IMR-90 (cell line): ENCODE measurements around the gene NMBR. TPM values are rescaled to one million over a fixed set of nuclear protein-coding genes. Genes with fewer than 3 reads are reported as not detected.

ENCODE experiments used
- ATAC-seq: fragments of 200-7000 bp; cut with Tn5 transposase; 2 replicates; pipeline ENCODE4 v1.9.1; 2020; ENCODE audit warnings: low read depth, mild to moderate bottlenecking, moderate library complexity
- BruUV-seq: library from RNA; stranded (reverse); fragments of 400-500 nt; replicated peaks from 2 replicates; lab custom pipeline; 2021; lab: Mats Ljungman, UMichigan
- CTCF ChIA-PET: fragments of 300-600 bp; formaldehyde crosslinking; extraction: SDS; loops from one replicate; lab custom pipeline; 2021; ENCODE audit warnings: antibody characterized with exemption; lab: Yijun Ruan, JAX
- POLR2A ChIA-PET: fragments of 300-600 bp; sonication (Branson Sonifier 250); formaldehyde crosslinking; loops from one replicate; lab custom pipeline; 2022; ENCODE audit warnings: antibody characterized with exemption; ENCODE audit not compliant: unreplicated experiment; lab: Charles Lee
- DNase-seq: peaks from one replicate; pipeline ENCODE4 v3.0.0; 2013
- H2AFZ ChIP-seq: replicated peaks from 2 replicates; pipeline ENCODE3; 2013; ENCODE audit warnings: low read length, mild to moderate bottlenecking; ENCODE audit not compliant: poor library complexity
- H2AK5ac ChIP-seq: 2 replicates; pipeline ENCODE4 v1.6.1; 2013; ENCODE audit warnings: low read depth, low read length, inconsistent platforms
- H2AK9ac ChIP-seq: replicated peaks from 2 replicates; pipeline ENCODE3; 2013; ENCODE audit warnings: mild to moderate bottlenecking, low read depth, low read length, moderate library complexity; ENCODE audit not compliant: poor library complexity
- H2BK120ac ChIP-seq: 2 replicates; pipeline ENCODE4 v1.6.1; 2013; ENCODE audit warnings: low read depth, low read length, inconsistent platforms
- H2BK15ac ChIP-seq: 3 replicates; pipeline ENCODE4 v1.6.1; 2013; ENCODE audit warnings: low read depth, low read length, inconsistent platforms
- H2BK20ac ChIP-seq: 2 replicates; pipeline ENCODE4 v1.6.1; 2013; ENCODE audit warnings: low read depth, mild to moderate bottlenecking, inconsistent platforms, low read length, moderate library complexity
- H2BK5ac ChIP-seq: 2 replicates; pipeline ENCODE4 v1.6.1; 2013; ENCODE audit warnings: mild to moderate bottlenecking, low read depth, low read length, inconsistent platforms; ENCODE audit not compliant: poor library complexity, severe bottlenecking
- H3K14ac ChIP-seq: replicated peaks from 2 replicates; pipeline ENCODE4 v1.6.1; 2013; ENCODE audit warnings: low read depth, low read length, inconsistent platforms
- H3K18ac ChIP-seq: 2 replicates; pipeline ENCODE4 v1.6.1; 2013; ENCODE audit warnings: low read depth, low read length, control low read depth
- H3K23ac ChIP-seq: 2 replicates; pipeline ENCODE4 v1.6.1; 2013; ENCODE audit warnings: low read depth, low read length, inconsistent platforms
- H3K27ac ChIP-seq: 2 replicates; pipeline ENCODE4 v1.5.1; 2013; ENCODE audit warnings: mild to moderate bottlenecking, control low read depth, low read length; ENCODE audit not compliant: insufficient read depth
- H3K27me3 ChIP-seq: 2 replicates; pipeline ENCODE4 v1.6.1; 2013; ENCODE audit warnings: low read length; ENCODE audit not compliant: control insufficient read depth, insufficient read depth
- H3K36me3 ChIP-seq: 2 replicates; pipeline ENCODE4 v1.6.1; 2013; ENCODE audit warnings: low read length, mixed read lengths; ENCODE audit not compliant: control insufficient read depth, insufficient read depth
- H3K4ac ChIP-seq: 2 replicates; pipeline ENCODE4 v1.6.1; 2013; ENCODE audit warnings: low read depth, low read length, inconsistent platforms
- H3K4me1 ChIP-seq: 2 replicates; pipeline ENCODE4 v1.6.1; 2013; ENCODE audit warnings: low read length, mixed read lengths; ENCODE audit not compliant: control insufficient read depth, insufficient read depth
- H3K4me2 ChIP-seq: 2 replicates; pipeline ENCODE4 v1.6.1; 2013; ENCODE audit warnings: low read depth, mild to moderate bottlenecking, control low read depth, low read length, moderate library complexity
- H3K4me3 ChIP-seq: 2 replicates; pipeline ENCODE4 v1.5.1; 2013; ENCODE audit warnings: low read depth, mild to moderate bottlenecking, control low read depth, low read length, moderate library complexity; ENCODE audit not compliant: insufficient read depth
- H3K56ac ChIP-seq: 2 replicates; pipeline ENCODE4 v1.6.1; 2013; ENCODE audit warnings: low read length, inconsistent platforms; ENCODE audit not compliant: insufficient read depth; ENCODE audit errors: extremely low read depth
- H3K79me1 ChIP-seq, 2 experiments: 2 replicates each; pipeline ENCODE4 v1.6.1; 2013; ENCODE audit warnings: low read length in 2 of 2, inconsistent platforms in 1 of 2, low read depth in 1 of 2
- H3K9ac ChIP-seq: 2 replicates; pipeline ENCODE4 v1.6.1; 2013; ENCODE audit warnings: low read depth, low read length, control low read depth
- H3K9me1 ChIP-seq: 2 replicates; pipeline ENCODE4 v1.6.1; 2013; ENCODE audit warnings: low read length, inconsistent platforms; ENCODE audit not compliant: insufficient read depth
- H3K9me3 ChIP-seq: 2 replicates; pipeline ENCODE4 v1.6.1; 2013; ENCODE audit warnings: low read length; ENCODE audit not compliant: control insufficient read depth, insufficient read depth
- H4K20me1 ChIP-seq: 2 replicates; pipeline ENCODE4 v1.6.1; 2013; ENCODE audit warnings: low read length, inconsistent platforms; ENCODE audit not compliant: insufficient read depth
- H4K5ac ChIP-seq: 2 replicates; pipeline ENCODE4 v1.6.1; 2013; ENCODE audit warnings: mild to moderate bottlenecking, low read depth, low read length, control low read depth
- H4K8ac ChIP-seq, 2 experiments: 2 replicates each; pipeline ENCODE4 v1.6.1; 2013; ENCODE audit warnings: low read depth in 2 of 2, low read length in 2 of 2, control low read depth in 1 of 2, inconsistent platforms in 1 of 2
- H4K91ac ChIP-seq: 2 replicates; pipeline ENCODE4 v1.6.1; 2013; ENCODE audit warnings: low read depth, low read length, inconsistent platforms; ENCODE audit not compliant: insufficient read depth
- BHLHE40 ChIP-seq: fragments of 150-350 bp; IDR thresholded peaks from 2 replicates; pipeline ENCODE4 v1.6.1; 2016; ENCODE audit warnings: mild to moderate bottlenecking, low read depth, low read length
- CEBPB ChIP-seq: IDR thresholded peaks from 2 replicates; pipeline ENCODE4 v1.6.1; 2012; ENCODE audit warnings: low read depth, low read length, improper control_type of control experiment
- CHD1 ChIP-seq: IDR thresholded peaks from 2 replicates; pipeline ENCODE4 v1.6.1; 2012; ENCODE audit warnings: low read depth, low read length, improper control_type of control experiment
- CTCF ChIP-seq: conservative IDR thresholded peaks from 2 replicates; pipeline ENCODE4 v1.5.1; 2012; ENCODE audit warnings: mild to moderate bottlenecking, low read depth, low read length, improper control_type of control experiment
- ELK1 ChIP-seq: fragments of 150-350 bp; IDR thresholded peaks from 2 replicates; pipeline ENCODE4 v1.6.1; 2016; ENCODE audit warnings: low read depth, mild to moderate bottlenecking, low read length, moderate library complexity, borderline replicate concordance
- FOS ChIP-seq: fragments of 150-350 bp; IDR thresholded peaks from 2 replicates; pipeline ENCODE4 v1.6.1; 2016; ENCODE audit warnings: low read depth, low read length
- MAFK ChIP-seq: IDR thresholded peaks from 2 replicates; pipeline ENCODE4 v1.6.1; 2012; ENCODE audit warnings: low read depth, low read length, improper control_type of control experiment
- MAZ ChIP-seq: IDR thresholded peaks from 2 replicates; pipeline ENCODE4 v1.6.1; 2012; ENCODE audit warnings: low read depth, mild to moderate bottlenecking, low read length, improper control_type of control experiment, moderate library complexity, borderline replicate concordance
- MXI1 ChIP-seq: IDR thresholded peaks from 2 replicates; pipeline ENCODE4 v1.6.1; 2012; ENCODE audit warnings: low read depth, mild to moderate bottlenecking, low read length, moderate library complexity, borderline replicate concordance
- NFE2L2 ChIP-seq: fragments of 150-350 bp; IDR thresholded peaks from 2 replicates; pipeline ENCODE4 v1.6.1; 2016; ENCODE audit warnings: low read depth, mild to moderate bottlenecking, low read length
- POLR2A ChIP-seq: IDR thresholded peaks from 2 replicates; pipeline ENCODE4 v1.6.1; 2012; ENCODE audit warnings: mild to moderate bottlenecking, low read depth, low read length
- RAD21 ChIP-seq: IDR thresholded peaks from 2 replicates; pipeline ENCODE4 v1.6.1; 2012; ENCODE audit warnings: low read length, improper control_type of control experiment
- RCOR1 ChIP-seq: IDR thresholded peaks from 2 replicates; pipeline ENCODE4 v1.6.1; 2012; ENCODE audit warnings: mild to moderate bottlenecking, low read length, improper control_type of control experiment; ENCODE audit not compliant: insufficient replicate concordance
- RFX5 ChIP-seq: IDR thresholded peaks from 2 replicates; pipeline ENCODE4 v1.8.0; 2012; ENCODE audit warnings: low read depth, mild to moderate bottlenecking, low read length, moderate library complexity
- SMC3 ChIP-seq: fragments of 150-350 bp; IDR thresholded peaks from 2 replicates; pipeline ENCODE4 v1.6.1; 2016; ENCODE audit warnings: low read depth, mild to moderate bottlenecking, antibody characterized with exemption, low read length, moderate library complexity
- USF2 ChIP-seq: fragments of 150-350 bp; IDR thresholded peaks from 2 replicates; pipeline ENCODE4 v1.6.1; 2017; ENCODE audit warnings: mild to moderate bottlenecking, antibody characterized with exemption, low read length, low read depth
- WGBS, 2 experiments: methylation state at CpG; one replicate each; pipeline versions ENCODE4 v1.1.5 to v1.1.7; 2013; ENCODE audit warnings: missing lambda C conversion rate in 2 of 2; ENCODE audit not compliant: insufficient read length in 1 of 2; ENCODE audit errors: extremely low coverage in 2 of 2; 5-methylcytosine and 5-hydroxymethylcytosine counted together
- dilution Hi-C: fragments of 300-500 bp; cut with HindIII; formaldehyde crosslinking; loops from one replicate; pipeline ENCODE4 v1.14.3; 2018; ENCODE audit warnings: low sequenced_read_pairs; ENCODE audit not compliant: unreplicated experiment
- in situ Hi-C: fragments of 300-500 bp; cut with MboI; formaldehyde crosslinking; loops from 3 replicates; pipeline ENCODE4 v1.14.3; 2019; ENCODE audit warnings: low sequenced_read_pairs, inconsistent platforms, mixed read lengths
- intact Hi-C: fragments of 100-400 bp; cut with micrococcal nuclease; formaldehyde crosslinking; loops from 2 replicates; pipeline ENCODE4 v1.10.0; 2022
- polyA plus RNA-seq, 3 experiments: library from polyadenylated mRNA; depleted of rRNA; stranded (reverse); fragments of >200 nt; gene quantifications; 2 replicates each; pipeline ENCODE4 v1.2.3, GENCODE V29; 2012; ENCODE audit warnings: low replicate concordance in 1 of 3
- total RNA-seq: library from RNA; depleted of rRNA; stranded (reverse); fragments of >200 nt; gene quantifications from 2 replicates; pipeline ENCODE4 v1.2.3, GENCODE V29; 2012

Gene NMBR
- total and polyA plus RNA-seq, 2 of the 4 experiments (the other 2 are of a cell fraction): not detected

- peak overlapping the region; percentile 68 for H3K14ac ChIP-seq
- H2AK5ac ChIP-seq: no peak overlapping the region
- no peaks in the 10 kb centered on the region for H4K20me1 ChIP-seq
- ChIA-PET POLR2A (no interaction called here), CTCF (no interaction called here)
- no peaks in the 10 kb centered on the region for H3K36me3 ChIP-seq
- peak overlapping the region; percentile 61 for H2AK9ac ChIP-seq
- TF ChIP-seq FOS: no peak
- TF ChIP-seq MXI1: no peak
- TF ChIP-seq CEBPB: no peak
- no peak for TF ChIP-seq POLR2A
- no peak for TF ChIP-seq USF2
- TF ChIP-seq RCOR1: no peak
- no peak for TF ChIP-seq RFX5
- no peak for TF ChIP-seq MAFK
- no peak for TF ChIP-seq RAD21
- TF ChIP-seq MAZ: no peak
- TF ChIP-seq ELK1: no peak
- TF ChIP-seq CTCF: no peak
- no peak for TF ChIP-seq NFE2L2
- TF ChIP-seq SMC3: no peak
- TF ChIP-seq CHD1: no peak
- TF ChIP-seq BHLHE40: no peak
- H3K4me2 ChIP-seq: peak overlapping the region; percentile 79; the same call in 1 of the 2 replicates
- H2BK5ac ChIP-seq: no peak overlapping the region
- DNase-seq (peak; percentile 76), ATAC-seq (peak; percentile 70)
- no TSS peak for BruUV-seq
- H3K27ac ChIP-seq: peak overlapping the region; percentile 78
- no peaks in the 10 kb centered on the region for H3K9me1 ChIP-seq
- no peak overlapping the region for H2BK15ac ChIP-seq
- H4K8ac ChIP-seq: peak overlapping the region in 1 of 2 experiments; percentile 63; a peak in 1 of 4 replicates
- H3K79me1 ChIP-seq: peaks cover 0 to 3% of the 10 kb centered on the region in 2 experiments; a peak in 1 of 4 replicates
- intact Hi-C loops: no loop called here
- H3K9me3 ChIP-seq: no peaks in the 10 kb centered on the region
- in situ Hi-C loops: no loop called here
- peak overlapping the region; percentile 22; the same call in 1 of the 2 replicates for H3K4ac ChIP-seq
- peak overlapping the region; percentile 75 for H3K4me3 ChIP-seq
- dilution Hi-C loops: no loop called here
- H3K18ac ChIP-seq: no peak overlapping the region; the same call in 1 of the 2 replicates
- H4K91ac ChIP-seq: no peak overlapping the region; the same call in 1 of the 2 replicates
- no peak overlapping the region for H2BK120ac ChIP-seq
- no peak overlapping the region for H3K56ac ChIP-seq
- peak overlapping the region; percentile 32; the same call in 1 of the 2 replicates for H4K5ac ChIP-seq
- H3K23ac ChIP-seq: no peak overlapping the region
- no peak overlapping the region for H2BK20ac ChIP-seq
- peak overlapping the region; percentile 85 for H2AFZ ChIP-seq
- WGBS, 2 experiments: 39% methylated on average over 6 of the region's 11 CpGs; no CpG with 5 or more reads in 1 of the 2 experiments
- H3K27me3 ChIP-seq: no peaks in the 10 kb centered on the region
- H3K9ac ChIP-seq: peak overlapping the region; percentile 58; the same call in 1 of the 2 replicates
- no peaks in the 10 kb centered on the region for H3K4me1 ChIP-seq
Observed at GRCh38 chr6:142030115-142030619, 116.8 kb downstream of the NMBR start.
